Cardiac fibroblast (primary cell): ENCODE data around the gene SAMD14.

Experiments used
- DNase-seq, 2 donors: peaks; one replicate each; pipeline versions ENCODE4 v3.0.0 to v3.0.0-alpha.2; 2010; ENCODE audit warnings: low read depth in 2 of 2
- H3K4me3 ChIP-seq, 2 donors: replicated peaks in 1 of 2; 1 replicate in 1 of 2; 2 replicates in 1 of 2; pipeline ENCODE4 v1.5.1; 2011; ENCODE audit warnings: low read depth in 2 of 2, low read length in 2 of 2, mild to moderate bottlenecking in 2 of 2, moderate library complexity in 1 of 2
- TF ChIP-seq, protein P1 (sequence below): IDR thresholded peaks from one replicate; pipeline ENCODE4 v1.5.1; 2011; ENCODE audit warnings: low read depth, mild to moderate bottlenecking, low read length, inconsistent platforms

The SAMD14 gene

DNA sequence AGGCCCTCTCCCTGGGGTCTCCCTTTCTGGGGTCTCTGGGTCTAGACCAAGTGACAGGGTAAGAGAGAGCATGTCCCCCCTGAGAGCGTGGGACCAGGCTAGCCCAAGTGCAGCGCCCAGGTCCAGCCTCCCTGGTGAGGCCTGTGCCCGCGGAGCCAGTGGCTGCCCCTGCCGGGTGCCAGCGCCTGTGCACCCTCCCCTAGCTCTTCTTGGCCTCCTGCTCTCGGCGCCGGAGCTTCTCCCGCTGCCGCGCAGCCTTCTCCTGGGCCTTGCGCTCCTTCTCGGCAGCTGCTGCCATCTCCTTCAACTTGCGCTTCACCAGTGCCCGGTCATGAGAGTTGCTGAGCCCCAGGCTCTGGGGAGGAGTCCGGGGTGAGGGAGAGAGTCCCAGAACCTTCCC, 17.3 kb downstream of the SAMD14 start:
- no peak overlapping the region for H3K4me3 ChIP-seq
- no peak for DNase-seq
- TF ChIP-seq, protein P1, sequence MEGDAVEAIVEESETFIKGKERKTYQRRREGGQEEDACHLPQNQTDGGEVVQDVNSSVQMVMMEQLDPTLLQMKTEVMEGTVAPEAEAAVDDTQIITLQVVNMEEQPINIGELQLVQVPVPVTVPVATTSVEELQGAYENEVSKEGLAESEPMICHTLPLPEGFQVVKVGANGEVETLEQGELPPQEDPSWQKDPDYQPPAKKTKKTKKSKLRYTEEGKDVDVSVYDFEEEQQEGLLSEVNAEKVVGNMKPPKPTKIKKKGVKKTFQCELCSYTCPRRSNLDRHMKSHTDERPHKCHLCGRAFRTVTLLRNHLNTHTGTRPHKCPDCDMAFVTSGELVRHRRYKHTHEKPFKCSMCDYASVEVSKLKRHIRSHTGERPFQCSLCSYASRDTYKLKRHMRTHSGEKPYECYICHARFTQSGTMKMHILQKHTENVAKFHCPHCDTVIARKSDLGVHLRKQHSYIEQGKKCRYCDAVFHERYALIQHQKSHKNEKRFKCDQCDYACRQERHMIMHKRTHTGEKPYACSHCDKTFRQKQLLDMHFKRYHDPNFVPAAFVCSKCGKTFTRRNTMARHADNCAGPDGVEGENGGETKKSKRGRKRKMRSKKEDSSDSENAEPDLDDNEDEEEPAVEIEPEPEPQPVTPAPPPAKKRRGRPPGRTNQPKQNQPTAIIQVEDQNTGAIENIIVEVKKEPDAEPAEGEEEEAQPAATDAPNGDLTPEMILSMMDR, result no peak

DNA sequence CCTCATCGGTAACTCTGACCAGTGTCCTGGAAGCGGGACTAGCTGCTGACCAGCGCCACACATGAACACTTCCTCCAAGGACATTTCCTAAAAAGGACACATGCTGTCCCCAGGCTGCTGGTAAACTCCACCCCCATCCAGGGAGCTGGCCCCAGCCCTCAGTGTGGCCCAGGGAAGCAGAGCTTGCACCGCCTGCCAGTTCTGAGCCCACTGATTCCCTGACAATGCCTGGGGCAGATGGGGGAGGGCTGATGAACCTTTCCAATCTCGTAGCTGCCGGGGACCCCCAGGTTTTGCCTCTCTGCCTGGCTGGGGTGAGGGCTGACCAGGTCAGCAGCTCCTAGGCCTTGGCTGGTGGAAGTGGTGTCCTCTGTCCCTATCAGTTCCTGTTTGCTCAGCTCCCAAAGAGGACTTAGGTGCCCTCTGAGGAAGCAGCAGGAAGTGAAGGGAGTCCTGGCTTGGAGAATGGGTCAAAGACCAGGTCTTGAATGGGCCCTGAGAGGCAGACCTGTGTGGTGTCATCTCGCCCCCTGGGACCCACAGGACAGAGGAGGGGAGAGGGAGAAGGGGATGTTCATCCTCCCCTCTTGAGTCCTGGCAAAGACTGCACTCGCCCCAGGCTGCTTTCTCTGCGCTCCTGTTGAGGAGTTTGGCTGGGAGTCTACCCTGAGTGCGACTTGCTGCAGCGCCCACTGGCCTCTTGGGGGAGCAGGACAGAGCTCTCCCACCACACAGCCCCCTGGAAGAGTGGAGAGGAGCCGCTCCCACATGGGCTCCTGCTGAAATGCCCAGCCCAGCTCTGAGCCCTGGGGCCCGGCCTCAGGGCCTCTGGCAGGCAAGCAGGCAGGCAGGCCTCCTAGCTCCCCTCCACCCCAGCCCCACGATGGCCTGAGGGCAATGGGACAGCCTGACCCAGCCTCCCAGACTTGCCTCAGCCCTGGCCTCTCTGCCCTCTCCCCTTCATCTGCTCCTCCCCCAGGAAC, 18.0 kb downstream of the SAMD14 start:
- DNase-seq, result no peak
- H3K4me3 ChIP-seq, result no peak overlapping the region
- TF ChIP-seq, protein P1, result no peak

DNA sequence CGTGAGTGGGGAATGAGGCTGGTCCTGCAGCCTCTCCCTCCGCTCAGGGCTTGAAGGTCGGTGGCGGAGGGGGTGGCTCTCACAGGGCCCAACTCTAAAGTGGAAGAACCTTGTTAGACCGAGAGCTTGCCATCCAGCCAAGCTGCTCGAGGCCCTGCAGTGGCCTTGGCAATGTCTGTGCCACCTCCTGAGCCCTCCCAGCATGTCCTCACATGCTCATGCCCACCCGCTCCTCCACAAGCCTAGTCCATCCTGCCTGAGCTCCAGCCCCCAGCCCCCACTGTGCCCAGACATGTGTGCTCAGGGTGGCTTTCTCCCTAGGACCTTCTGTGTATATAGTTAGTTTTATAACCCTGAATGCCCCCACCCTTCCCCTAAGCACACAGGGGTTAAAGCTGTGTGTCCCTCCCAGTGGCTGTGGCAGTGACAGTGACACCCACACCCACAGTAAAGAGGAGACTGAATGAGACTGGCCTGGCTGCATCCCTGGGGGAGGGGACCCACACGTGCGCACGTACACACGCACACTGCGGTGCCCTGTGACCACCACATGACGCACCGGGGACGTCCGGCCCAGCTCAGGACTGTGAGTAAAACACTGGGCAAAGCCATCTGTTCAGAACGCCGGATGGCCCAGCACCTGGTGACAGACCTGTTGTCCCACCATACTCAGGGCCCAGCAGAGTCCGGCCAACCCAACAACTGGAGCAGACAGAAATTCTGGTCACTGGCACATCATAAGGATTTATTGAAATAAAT, 19.2 kb downstream of the SAMD14 start:
- DNase-seq, result peak in 1 of 2 donors; percentile 51
- H3K4me3 ChIP-seq, result no peak overlapping the region
- TF ChIP-seq, protein P1, result no peak

DNA sequence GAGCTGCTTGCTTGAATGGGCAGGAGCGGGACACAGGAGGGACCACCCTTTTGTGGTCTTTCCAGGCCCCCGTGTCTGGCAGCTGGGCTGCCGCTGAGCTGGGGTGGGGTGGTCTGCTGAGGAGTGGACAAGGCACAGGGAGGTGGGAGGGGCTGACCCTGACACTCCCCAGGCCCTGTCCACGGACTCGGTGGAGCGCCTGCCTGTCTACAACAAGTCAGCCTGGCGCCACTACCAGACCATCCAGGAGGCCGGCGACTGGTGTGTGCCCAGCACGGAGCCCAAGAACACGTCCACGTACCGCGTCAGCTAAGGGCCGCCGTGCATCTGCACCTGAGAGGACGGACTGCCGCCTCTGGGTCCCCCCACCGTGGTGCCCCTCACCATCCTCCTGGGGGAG, 20.2 kb downstream of the SAMD14 start:
- DNase-seq, result no peak
- no peak overlapping the region for H3K4me3 ChIP-seq
- TF ChIP-seq, protein P1, result no peak

DNA sequence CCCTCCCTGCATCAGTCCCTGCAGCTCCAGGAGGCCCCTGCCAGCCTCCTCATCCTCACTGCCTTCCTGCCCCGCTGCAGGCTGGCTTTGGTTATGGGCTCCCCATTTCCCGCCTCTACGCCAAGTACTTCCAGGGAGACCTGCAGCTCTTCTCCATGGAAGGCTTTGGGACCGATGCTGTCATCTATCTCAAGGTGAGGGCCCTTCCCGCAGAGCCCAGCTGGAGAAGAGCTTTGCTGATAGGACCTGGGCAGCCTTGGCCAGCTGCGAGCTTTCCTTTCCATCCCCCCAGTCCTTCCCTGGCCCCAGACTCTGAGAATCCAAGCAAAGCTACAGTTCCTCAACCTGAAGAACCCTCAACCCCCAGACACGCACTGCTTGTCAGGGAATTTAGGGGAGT, 20.8 kb downstream of the SAMD14 start:
- no peak for DNase-seq
- no peak overlapping the region for H3K4me3 ChIP-seq
- TF ChIP-seq, protein P1, result no peak

DNA sequence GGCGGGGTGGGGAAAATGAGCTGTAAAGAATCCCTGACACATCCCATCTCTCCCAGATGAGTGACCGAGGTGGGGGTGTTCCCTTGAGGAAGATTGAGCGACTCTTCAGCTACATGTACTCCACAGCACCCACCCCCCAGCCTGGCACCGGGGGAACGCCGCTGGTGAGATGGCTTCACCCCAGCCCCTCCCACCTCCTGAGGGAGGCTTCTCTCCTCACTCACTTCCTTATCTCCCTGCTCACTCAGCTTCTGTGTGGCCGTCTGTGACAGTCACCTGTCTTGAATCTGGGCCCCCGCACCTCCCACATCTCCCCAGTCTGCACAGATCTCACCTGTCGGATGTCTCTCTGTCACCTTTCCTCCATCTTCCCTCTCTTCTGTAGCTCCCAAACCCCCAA, 21.4 kb downstream of the SAMD14 start:
- TF ChIP-seq, protein P1, result no peak
- H3K4me3 ChIP-seq, result no peak overlapping the region
- DNase-seq, result no peak
